Gastrocnemius medialis (tissue), 4 donors: ENCODE data around the gene SAMD4B. TPM values are rescaled to one million over a fixed set of nuclear protein-coding genes. Genes with fewer than 3 reads are reported as not detected.
A peak's percentile ranks its signal among the peaks of the same experiment; 100 is the strongest.

Experiments used
- ATAC-seq, 2 donors: fragments of 150-250 bp; one replicate each; pipeline ENCODE4 v1.9.1; 2016
- DNase-seq, 2 donors: peaks; one replicate each; pipeline ENCODE4 v3.0.0-alpha.2; 2019
- H3K27ac ChIP-seq, 4 donors: fragments of 200-600 bp; sonication (generic); 1 replicate in 1 of 4; 2 replicates in 3 of 4; pipeline ENCODE4 v1.5.1; 2016 to 2018; ENCODE audit warnings: mild to moderate bottlenecking in 2 of 4, moderate library complexity in 1 of 4
- H3K27me3 ChIP-seq, 3 donors: fragments of 200-600 bp; sonication (generic) in 2 of 3; 1 replicate in 1 of 3; 2 replicates in 2 of 3; pipeline versions ENCODE4 v1.5.1 to v1.6.0; 2016 to 2019; ENCODE audit warnings: mild to moderate bottlenecking in 1 of 3, moderate library complexity in 1 of 3
- H3K36me3 ChIP-seq, 2 donors: fragments of 200-600 bp; sonication (generic) in 1 of 2; one replicate each; pipeline ENCODE4 v1.5.1; 2017 to 2018
- H3K4me1 ChIP-seq, 2 donors: fragments of 200-600 bp; sonication (generic) in 1 of 2; one replicate each; pipeline ENCODE4 v1.5.1; 2016 to 2017; ENCODE audit warnings: mild to moderate bottlenecking in 2 of 2
- H3K4me3 ChIP-seq, 4 donors: fragments of 200-600 bp; sonication (generic) in 3 of 4; 1 replicate in 1 of 4; 2 replicates in 3 of 4; pipeline ENCODE4 v1.5.1; 2016 to 2019; ENCODE audit warnings: mild to moderate bottlenecking in 2 of 4
- H3K9me3 ChIP-seq, 3 donors: fragments of 200-600 bp; sonication (generic) in 2 of 3; 1 replicate in 1 of 3; 2 replicates in 2 of 3; pipeline ENCODE4 v1.5.1; 2016 to 2019
- CTCF ChIP-seq, 5 experiments: fragments of 450-650 bp in 3 of 5; fragments of 200-600 bp in 2 of 5; sonication (generic) in 2 of 5; IDR thresholded peaks in 4 of 5; conservative IDR thresholded peaks in 1 of 5; 1 replicate in 4 of 5; 2 replicates in 1 of 5; pipeline ENCODE4 v1.5.1; 2016 to 2019; ENCODE audit warnings: antibody characterized with exemption in 5 of 5, mild to moderate bottlenecking in 3 of 5, moderate library complexity in 3 of 5
- POLR2A ChIP-seq, 2 donors: fragments of 450-650 bp; IDR thresholded peaks; one replicate each; pipeline ENCODE4 v1.6.1; 2017; ENCODE audit warnings: antibody characterized with exemption in 2 of 2, mild to moderate bottlenecking in 2 of 2, moderate library complexity in 2 of 2
- in situ Hi-C, 4 donors: fragments of 200-750 bp; cut with MboI; loops; one replicate each; pipeline versions ENCODE4 v1.15.0 to v1.8.0; 2017; ENCODE audit warnings: low sequenced_read_pairs in 4 of 4
- intact Hi-C: fragments of 100-400 bp; cut with DNase I; formaldehyde crosslinking; loops from one replicate; pipeline ENCODE4 v1.15.1; 2023; ENCODE audit warnings: low total_unique reads
- total RNA-seq, 4 donors: library from RNA; depleted of rRNA; stranded (reverse); fragments of >200 nt; gene quantifications; one replicate each; pipeline versions ENCODE4 v1.1.0 to v1.2.3, GENCODE V29; 2016

Gene SAMD4B
- total RNA-seq, 4 donors from 2014 or later: 30.9 to 63.7 (median 59.2) TPM

GRCh38 chr19:39319892-39320248 is 22.4 kb upstream of the SAMD4B start:
- Histone ChIP-seq H3K4me1 (no peaks in the 10 kb centered on the region), H3K27me3 (peaks cover 17 to 30% (median 18%) of the 10 kb centered on the region in 3 donors), H3K36me3 (no peaks in the 10 kb centered on the region), H3K4me3 (peak overlapping the region in 1 of 4 donors; percentile 35), H3K9me3 (no peaks in the 10 kb centered on the region), H3K27ac (no peak overlapping the region)
- ATAC-seq: no peak
- no peak for DNase-seq
- TF ChIP-seq CTCF (IDR thresholded peaks at IDR 0.05 in 4 of 5, conservative IDR thresholded peaks at IDR 0.05 in 1 of 5): no peak
- no peak for TF ChIP-seq POLR2A (IDR thresholded peaks at IDR 0.05)
- in situ Hi-C loops (no loop called here), intact Hi-C loops (no loop called here)

DNA sequence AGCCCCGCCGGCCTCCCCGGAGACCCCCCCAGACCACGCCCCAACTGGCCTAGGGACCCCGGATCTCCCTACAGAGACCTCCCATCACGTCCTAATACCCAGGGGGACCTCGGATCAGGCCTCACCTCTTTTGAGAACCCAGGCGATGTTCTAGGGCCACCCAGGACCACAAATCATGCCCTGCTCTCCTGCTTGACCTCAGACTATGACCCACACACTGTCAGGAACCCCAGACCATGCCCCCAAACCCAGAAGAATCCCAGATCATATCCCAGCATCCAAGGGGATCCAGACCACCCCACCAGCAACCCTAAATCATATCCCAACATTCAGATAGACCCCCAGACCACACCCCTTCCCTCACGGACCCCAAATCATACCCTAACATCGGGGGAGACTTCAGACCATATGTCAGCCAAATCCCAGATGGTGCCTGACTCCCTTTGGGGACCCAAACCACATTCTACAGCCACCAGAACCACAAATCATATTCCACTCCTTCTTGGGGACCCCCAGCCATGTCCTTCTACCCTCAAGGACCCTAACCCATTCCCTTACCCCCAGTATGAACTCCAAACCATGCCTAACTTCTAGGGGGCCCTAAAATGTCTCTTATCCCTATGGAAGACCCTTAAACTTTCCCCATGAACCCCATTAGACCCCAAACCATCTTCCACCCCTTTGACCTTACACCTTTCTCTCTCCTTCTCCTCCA is 20.9 kb upstream of the SAMD4B start:
- no peaks in the 10 kb centered on the region for H3K9me3 ChIP-seq
- no peak for DNase-seq
- H3K27me3 ChIP-seq: peaks cover 17 to 30% (median 18%) of the 10 kb centered on the region in 3 donors
- no peaks in the 10 kb centered on the region for H3K36me3 ChIP-seq
- in situ Hi-C loops: no loop called here
- H3K4me1 ChIP-seq: no peaks in the 10 kb centered on the region
- no peak overlapping the region for H3K27ac ChIP-seq
- H3K4me3 ChIP-seq: no peak overlapping the region
- intact Hi-C loops: no loop called here
- no peak for TF ChIP-seq POLR2A (IDR thresholded peaks at IDR 0.05)
- no peak for TF ChIP-seq CTCF (IDR thresholded peaks at IDR 0.05 in 4 of 5, conservative IDR thresholded peaks at IDR 0.05 in 1 of 5)
- no peak for ATAC-seq

DNA sequence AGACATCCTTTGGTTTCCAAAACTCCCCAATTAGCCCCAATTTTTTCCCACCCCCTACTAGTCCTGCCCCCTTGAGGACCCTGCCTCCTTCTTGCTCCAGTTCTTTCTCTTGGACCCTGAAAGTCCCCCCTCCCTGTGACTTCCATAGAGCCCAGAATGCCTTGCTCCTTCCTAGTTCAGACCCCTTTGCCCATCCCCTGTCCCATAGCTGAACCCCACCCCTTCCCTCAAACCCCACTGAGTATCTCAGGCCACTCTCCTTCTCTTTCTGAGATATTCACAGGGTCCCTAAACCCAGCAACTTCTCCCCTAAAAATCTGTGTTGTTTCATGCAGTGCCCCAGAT is 20.4 kb upstream of the SAMD4B start:
- Histone ChIP-seq H3K4me3 (no peak overlapping the region), H3K27me3 (peaks cover 17 to 30% (median 18%) of the 10 kb centered on the region in 3 donors), H3K4me1 (no peaks in the 10 kb centered on the region), H3K36me3 (no peaks in the 10 kb centered on the region), H3K9me3 (no peaks in the 10 kb centered on the region), H3K27ac (no peak overlapping the region)
- TF ChIP-seq POLR2A (IDR thresholded peaks at IDR 0.05) (no peak), CTCF (IDR thresholded peaks at IDR 0.05 in 4 of 5, conservative IDR thresholded peaks at IDR 0.05 in 1 of 5) (no peak)
- no peak for DNase-seq
- intact Hi-C loops (no loop called here), in situ Hi-C loops (no loop called here)
- ATAC-seq: no peak

DNA sequence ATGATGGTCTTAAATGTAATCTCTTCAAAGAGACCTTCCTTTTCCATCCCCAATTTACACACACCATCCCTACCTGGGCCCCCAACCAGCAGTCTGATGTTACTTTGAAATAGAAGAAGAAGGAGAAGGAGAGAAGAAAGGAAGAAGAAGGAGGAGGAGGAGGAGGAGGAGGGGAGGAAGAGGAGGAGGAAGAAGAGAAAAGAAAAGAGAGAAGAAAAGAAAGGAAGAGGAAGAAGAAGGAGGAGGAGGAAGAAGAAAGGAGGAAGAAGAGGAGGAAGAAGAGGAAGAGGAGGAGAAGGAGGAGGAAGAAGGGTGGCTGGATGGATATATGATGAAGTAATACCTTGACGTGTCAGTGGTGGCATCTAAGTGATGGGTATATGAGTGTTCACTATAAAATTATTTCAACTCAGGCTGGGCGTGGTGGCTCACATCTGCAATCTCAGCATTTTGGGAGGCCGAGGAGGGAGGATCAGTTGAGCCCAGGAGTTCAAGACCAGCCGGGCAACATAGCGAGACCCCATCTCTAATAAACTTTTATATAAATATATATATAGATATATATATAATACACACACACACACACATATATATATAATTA is 17.9 kb upstream of the SAMD4B start:
- in situ Hi-C loops: no loop called here
- ATAC-seq (no peak), DNase-seq (no peak)
- Histone ChIP-seq H3K4me1 (peaks cover 0 to 3% of the 10 kb centered on the region in 2 donors), H3K36me3 (no peaks in the 10 kb centered on the region), H3K9me3 (no peaks in the 10 kb centered on the region), H3K27ac (no peak overlapping the region), H3K4me3 (no peak overlapping the region), H3K27me3 (peaks cover 14 to 21% (median 20%) of the 10 kb centered on the region in 3 donors)
- intact Hi-C loops: no loop called here
- TF ChIP-seq POLR2A (IDR thresholded peaks at IDR 0.05): no peak
- no peak for TF ChIP-seq CTCF (IDR thresholded peaks at IDR 0.05 in 4 of 5, conservative IDR thresholded peaks at IDR 0.05 in 1 of 5)
